Skeletal muscle cell (primary cell): ENCODE data around the gene ACAP1.

Experiments used
- DNase-seq: peaks from one replicate; pipeline ENCODE4 v3.0.0-alpha.2; 2010; ENCODE audit warnings: low read depth
- H3K4me3 ChIP-seq: 2 replicates; pipeline ENCODE4 v1.5.1; 2011; ENCODE audit warnings: low read depth, mild to moderate bottlenecking, control low read depth, low read length, moderate library complexity

ACAP1 gene

DNA sequence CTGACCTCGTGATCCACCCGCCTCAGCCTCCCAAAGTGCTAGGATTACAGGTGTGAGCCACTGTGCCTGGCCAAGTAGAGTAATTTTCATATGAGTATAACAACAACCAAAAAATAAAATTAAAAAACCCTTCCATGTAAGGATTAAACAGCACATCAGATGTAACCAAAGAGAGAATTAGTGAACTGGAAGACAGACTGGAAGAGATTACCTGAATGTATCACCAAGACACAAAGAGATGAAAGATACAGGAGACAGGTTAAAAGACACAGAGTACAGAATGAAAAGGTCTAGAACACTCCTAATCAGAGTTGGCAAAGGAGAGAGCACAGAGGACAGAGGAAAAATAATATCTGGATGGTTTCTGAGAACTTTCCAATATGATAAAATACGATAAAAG, 42.8 kb downstream of the ACAP1 start:
- H3K4me3 ChIP-seq: no peak overlapping the region
- DNase-seq: no peak

DNA sequence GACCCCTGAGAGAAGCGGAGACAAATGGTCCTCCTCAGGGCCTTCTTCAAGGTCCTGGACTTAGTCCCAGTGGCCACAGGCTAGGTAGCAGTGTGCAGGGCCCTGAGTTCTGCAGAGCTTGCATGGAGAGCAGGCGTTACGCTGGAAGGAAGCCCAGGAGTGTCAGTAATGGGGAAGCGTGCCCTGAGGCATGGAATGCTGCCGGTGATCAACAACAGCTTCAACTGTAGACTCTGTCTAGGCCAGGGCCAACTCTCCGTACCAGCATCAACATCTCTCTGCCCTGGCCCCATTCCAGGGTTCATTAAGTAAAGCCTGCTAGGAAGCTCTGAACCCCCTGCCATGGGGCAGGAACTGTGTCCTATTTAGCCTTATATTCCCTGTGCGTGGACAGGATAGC, 44.0 kb downstream of the ACAP1 start:
- no peak for DNase-seq
- no peak overlapping the region for H3K4me3 ChIP-seq

DNA sequence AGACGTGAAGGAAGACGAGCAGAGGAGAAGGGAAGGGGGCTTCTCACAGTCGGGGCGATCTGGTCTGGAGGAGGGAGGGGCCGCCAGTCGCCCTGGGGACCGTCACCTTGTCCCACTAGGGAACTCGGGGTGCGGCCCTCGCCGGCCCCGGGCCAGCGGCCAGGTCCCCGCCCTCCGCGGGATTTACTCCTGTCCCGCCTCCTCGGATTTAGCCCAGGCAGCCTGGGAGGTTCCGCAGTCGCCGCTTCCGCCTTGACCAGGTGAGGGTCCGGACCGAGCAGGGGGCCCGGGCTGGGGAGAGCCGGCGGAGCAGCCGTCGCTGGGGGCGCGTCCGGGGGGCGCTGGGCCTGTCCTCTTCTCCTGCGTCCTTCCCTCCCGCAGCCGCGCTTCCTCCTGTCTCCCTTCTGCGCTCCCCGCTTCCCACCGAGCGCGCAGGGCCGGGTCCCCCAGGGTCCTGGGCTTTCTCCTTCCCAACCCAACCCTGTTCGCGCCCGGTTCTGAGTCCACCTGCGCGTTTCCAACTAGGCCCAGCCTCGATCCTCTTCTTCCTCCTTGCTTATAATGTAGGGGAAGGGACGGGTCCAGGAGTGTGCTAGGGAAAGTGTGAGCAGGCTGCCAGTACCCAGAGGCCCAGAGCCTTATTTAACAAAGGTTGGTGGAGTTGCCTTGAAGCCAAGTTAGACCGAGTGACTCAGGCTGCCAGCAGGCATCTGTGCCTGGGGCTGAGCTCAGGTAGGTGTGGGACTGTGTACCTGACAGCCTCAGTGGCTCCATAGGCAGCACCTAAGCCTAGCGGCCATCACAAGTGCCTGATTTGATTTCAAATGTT, 44.7 kb downstream of the ACAP1 start, which contains the start of gene TNK1:
Gene TNK1 (plus strand): TSS at position 235 of the 829 bp plus-strand sequence. CDS start 1,838 bp downstream, outside the sequence.
- DNase-seq: no peak
- peak within 1 kb of the TSS; percentile 13 for H3K4me3 ChIP-seq

DNA sequence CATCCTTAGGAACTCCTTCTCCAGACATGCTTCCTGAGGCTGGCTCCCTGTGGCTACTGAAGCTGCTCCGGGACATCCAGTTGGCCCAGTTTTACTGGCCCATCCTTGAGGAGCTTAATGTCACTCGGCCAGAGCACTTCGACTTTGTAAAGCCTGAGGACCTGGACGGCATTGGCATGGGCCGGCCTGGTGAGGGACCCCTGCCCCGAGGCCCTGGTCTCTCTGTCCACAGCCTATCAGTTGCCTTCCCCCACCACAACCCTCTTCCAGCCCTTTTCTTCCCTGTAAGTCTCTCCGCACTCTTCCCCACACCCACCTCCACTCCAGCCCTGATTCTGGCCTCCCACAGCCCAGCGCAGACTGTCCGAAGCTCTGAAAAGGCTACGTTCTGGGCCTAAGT, 46.6 kb downstream of the ACAP1 start:
- DNase-seq: no peak
- no peak overlapping the region for H3K4me3 ChIP-seq

DNA sequence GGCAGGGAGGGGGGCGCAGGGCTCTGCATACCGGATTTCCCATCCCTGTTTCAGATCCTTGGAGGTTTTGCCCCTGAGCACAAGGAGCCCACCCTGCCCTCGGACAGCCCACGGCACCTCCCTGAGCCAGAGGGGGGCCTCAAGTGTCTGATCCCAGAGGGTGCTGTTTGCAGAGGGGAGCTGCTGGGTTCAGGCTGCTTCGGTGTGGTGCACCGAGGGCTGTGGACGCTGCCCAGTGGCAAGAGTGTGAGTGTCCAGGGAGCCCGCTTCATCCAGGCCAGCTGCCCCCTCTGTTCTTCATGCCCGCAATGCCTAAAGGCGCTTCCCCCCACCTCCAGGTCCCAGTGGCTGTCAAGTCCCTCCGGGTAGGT, 47.0 kb downstream of the ACAP1 start:
- H3K4me3 ChIP-seq: peak overlapping the region; percentile 47
- DNase-seq: no peak

DNA sequence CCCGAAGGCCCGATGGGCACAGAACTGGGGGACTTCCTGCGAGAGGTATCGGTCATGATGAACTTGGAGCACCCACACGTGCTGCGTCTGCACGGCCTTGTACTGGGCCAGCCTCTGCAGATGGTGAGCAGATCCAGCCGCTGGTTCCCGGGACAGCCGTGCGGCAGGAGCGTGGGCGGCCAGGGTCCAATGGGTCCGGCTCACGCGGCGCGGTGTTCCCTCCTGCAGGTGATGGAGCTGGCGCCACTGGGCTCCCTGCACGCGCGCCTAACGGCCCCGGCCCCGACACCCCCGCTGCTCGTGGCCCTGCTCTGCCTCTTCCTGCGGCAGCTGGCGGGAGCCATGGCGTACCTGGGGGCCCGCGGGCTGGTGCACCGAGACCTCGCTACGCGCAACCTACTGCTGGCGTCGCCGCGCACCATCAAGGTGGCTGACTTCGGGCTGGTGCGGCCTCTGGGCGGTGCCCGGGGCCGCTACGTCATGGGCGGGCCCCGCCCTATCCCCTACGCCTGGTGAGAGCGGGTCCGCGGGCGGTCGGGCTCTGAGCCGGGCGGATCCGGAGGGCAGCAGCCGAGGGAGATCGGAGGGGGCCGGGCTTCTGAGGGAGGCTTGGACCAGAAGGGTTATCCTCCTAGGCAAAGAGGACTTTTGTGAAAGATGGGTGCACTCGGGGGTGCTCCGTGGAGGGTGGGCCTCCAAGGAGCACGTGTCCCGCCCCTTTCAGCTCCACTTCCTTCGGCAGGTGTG, 47.6 kb downstream of the ACAP1 start:
- H3K4me3 ChIP-seq: peak overlapping the region; percentile 47
- DNase-seq: no peak

DNA sequence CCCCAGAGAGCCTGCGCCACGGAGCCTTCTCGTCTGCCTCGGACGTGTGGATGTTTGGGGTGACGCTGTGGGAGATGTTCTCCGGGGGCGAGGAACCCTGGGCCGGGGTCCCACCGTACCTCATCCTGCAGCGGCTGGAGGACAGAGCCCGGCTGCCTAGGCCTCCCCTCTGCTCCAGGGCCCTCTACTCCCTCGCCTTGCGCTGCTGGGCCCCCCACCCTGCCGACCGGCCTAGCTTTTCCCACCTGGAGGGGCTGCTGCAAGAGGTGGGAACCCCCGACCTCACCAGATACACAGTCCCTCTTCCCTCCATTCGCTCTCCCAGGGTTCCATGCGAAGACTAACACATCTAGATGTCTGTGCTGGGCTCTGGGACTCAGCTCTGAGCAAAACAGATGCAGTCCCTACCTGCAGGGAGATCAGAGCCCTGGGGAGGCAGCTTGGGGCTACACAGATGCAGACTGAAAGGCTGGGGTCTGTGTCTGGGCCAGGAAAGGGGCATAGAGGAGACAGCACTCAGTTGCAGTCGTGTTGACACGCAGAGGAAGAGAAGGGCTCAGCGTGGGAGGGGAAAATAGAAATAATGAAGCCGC, 48.3 kb downstream of the ACAP1 start:
- DNase-seq: no peak
- peak overlapping the region; percentile 47 for H3K4me3 ChIP-seq

DNA sequence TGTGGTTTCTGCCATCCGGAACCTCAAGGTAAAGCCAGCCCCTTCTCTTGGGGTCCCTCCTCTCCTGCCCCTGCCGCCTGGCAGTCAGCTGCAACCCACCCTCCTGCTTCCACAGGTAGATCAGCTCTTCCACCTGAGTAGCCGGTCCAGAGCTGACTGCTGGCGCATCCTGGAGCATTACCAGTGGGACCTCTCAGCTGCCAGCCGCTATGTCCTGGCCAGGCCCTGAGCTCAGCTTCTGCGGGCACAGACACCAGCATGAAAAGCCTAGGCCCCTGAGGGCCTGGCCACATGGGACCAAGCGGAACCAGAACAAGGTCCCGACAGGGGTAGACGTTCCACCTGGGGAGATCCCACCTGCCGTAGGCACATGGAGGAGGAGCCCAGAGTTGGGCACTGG, 52.5 kb downstream of the ACAP1 start:
- H3K4me3 ChIP-seq: no peak overlapping the region
- no peak for DNase-seq

DNA sequence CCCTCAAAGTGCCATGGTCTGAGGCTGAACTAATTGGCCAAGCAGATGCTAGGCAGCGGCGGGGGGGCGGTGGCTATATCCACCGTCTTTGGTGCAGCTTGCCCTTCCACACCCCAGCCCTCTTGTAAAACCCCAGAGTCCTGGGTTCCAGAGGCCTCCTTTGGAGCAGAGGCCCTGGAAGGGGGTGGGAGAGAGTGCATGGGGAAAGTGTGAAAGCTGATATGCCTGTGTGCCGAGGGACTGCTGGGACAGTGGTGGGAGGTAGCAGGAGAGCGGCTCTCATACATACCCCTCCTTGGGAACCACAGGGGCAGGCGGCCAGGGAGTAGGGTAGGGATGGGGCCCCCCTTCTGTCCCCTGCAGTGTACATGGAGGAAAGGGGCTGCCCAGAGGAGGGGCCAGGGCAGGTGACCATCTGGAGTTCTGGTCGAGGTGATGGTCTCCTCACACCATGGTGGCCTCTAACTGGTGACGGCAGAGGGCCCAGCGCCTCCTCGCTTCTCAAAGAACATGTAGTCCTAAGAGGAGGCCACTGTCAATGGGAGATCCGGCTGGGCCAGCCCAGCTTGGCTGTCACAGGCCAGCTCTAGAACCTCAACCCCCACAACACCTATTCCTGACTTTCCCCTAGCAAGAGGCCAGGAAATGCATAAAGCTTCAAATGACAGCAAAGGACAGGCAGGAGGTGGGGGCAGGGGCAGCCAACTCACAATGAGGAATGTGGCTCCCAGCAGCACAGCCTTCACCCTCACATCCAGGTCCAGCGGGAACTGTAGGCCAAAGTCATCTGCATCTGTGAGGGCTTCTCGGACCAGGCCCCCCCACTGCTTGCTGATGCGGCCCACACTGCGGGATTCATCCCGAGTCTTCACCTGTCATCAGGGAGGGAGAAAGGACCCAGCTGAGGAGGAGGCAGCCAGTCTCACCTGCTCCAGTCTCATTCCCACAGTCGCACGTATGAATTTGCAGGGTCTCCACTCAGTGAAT, 53.9 kb downstream of the ACAP1 start:
- DNase-seq: no peak
- H3K4me3 ChIP-seq: no peak overlapping the region

DNA sequence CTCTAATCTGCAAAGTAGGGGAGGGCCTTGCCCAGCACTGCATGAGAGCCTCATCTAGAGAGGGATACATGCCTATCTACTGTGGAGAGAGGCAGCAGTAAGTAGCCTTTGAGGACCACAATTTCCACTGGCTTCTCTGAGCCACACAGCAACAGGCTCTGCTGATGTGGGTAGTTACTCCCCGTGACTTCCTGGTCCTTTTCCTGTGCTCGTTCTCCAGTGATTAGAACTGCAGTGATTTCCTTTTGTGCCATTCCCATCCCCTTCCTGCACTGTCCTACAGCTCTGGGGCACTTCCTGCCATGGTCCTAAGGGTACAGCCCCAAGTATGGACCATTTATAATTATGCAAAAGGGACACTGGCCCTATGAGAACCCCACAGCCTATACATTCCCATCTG, 55.0 kb downstream of the ACAP1 start:
- no peak overlapping the region for H3K4me3 ChIP-seq
- no peak for DNase-seq

DNA sequence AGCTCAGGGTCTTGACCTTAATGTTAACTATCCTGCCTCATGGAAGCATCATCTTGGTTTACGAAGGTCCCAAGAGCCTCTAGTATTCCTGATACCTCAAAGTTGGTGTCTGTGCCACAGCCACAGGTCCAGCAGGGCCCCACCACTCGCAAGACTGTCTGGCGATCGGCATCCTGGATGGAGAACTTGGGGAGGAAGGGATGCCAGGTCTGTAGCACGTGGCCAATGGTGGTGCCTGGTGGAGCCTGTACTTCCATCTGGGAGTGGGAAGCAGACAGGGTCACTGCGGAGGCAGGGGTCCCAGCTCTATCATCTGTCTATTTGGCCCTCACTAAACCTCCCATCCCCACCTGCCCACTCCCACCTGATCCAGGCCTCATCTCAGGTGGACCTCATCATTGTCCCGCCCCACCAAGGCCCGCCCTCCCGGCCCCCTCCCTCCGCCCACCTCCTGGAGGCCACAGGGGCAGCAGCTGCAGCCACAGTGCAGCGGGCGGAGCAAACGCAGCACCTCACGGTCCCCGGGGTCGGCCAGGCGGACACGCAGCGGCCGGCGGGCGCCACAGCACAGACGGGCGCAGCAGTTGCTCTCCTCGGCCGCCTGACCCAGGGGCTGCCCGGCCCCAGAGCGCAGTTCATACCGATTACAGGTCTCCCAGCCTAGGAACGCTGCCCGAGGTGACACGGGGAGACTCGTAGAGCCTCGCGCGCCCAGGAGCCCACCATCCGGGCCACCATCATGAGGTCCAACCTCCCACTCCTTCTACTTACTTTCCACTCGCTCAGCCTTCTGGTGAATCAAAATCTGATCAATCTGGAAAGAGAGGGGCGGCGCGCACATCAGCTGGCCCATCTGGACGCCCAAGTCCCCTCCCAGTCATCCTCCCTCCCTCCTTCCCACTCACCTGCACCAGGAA, 56.6 kb downstream of the ACAP1 start:
- peak overlapping the region; percentile 74 for H3K4me3 ChIP-seq
- no peak for DNase-seq

DNA sequence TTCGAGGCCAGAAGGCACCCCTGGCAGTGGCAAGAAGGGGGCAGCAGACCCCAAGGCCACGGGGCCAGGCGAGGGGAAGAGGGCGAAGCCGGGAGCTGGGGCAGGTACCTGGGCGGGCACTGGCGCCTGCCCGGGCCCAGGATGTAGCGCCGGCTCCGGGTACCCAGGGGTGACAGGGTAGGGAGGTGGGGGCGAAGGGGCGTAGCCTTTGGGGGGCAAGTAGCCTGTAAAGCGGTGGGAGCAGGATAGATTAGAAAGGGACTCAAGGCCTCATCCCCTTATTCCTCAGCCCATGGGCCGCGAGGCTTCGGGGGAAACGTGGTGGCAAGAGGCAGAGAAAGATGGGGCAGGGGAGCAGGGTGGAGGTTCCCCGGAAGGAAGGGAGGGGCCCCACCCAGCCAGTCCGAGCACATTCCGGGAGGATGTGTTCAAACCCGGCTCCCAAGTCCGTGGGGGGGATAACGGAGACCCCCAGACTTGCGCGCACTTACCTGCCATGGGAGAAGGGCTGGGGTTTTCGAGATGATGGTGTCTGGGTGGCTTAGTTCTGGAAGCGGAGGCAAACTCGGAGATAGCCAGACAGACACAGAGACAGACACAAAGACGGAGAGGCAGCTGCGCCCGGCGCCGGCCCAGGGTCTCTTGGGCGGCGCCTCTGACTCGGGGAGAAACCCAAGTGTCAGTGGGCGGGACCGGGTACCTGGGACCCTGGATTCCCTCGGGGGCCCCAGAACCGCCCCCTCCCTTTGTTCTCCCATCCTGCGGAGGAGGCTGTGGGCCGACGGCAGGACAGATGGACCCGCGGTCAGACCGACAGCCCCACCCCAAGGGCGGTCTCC, 57.5 kb downstream of the ACAP1 start:
- peak overlapping the region; percentile 74 for H3K4me3 ChIP-seq
- DNase-seq: no peak

DNA sequence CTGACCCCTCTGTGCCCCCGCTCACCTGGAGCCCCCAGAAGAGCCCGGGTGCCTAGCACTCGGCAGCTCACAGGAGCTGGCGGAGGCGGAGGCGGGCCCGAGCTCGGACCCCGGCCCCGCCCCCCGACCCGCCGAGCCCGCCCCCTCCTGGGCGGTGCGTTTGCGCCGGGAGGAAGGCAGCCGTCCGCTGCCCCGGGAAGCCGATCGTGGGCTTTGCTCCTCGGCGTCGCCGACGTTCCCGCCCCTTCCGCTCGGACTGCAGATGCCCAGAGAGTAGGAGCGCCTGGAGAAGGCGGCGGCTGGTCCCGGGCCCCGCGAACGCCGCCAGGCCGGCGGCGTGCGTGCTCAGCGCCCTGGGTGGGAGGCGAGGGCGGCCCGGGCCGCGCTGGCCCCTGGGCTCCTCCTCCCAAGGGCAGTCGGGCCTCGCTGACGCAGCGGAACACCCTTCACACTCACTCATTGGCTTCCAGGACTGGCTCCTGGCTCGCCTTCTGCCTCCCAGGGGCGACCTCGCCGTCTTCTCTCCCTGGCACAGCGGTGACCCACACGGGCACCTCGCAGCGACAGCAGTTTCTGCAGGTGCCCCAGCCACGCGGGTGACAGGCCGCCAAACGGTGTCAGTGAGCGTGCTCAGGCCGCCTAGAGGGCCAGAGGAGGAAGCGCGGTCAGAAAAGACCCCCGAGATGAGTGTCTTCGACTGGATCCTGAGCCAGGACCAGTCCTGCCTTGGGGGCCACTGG, 58.3 kb downstream of the ACAP1 start, which contains the start of gene PLSCR3:
Gene PLSCR3 (minus strand): TSS at position 74 of the 740 bp plus-strand sequence. CDS start 415 bp downstream, outside the sequence.
- DNase-seq: peak; percentile 60
- peak within 1 kb of the TSS; percentile 74 for H3K4me3 ChIP-seq

DNA sequence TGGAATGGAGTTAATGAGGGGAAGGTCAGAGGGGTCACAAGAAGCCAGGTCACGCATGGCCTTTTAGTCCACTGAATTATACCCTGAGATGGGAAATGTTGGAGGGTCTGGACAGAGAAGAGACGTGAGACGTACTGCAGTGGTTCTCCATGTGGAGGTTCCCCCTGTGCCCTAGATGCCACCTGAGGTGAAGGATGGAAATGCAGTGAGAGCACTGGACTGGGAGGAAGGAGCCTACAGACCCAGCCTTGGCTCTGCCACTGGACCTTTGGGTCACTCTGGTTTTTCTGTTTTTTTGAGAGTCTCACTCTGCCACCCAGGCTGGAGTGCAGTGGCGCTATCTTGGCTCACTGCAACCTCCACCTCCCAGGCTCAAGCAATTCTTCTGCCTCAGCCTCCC, 59.8 kb downstream of the ACAP1 start:
- DNase-seq: no peak

DNA sequence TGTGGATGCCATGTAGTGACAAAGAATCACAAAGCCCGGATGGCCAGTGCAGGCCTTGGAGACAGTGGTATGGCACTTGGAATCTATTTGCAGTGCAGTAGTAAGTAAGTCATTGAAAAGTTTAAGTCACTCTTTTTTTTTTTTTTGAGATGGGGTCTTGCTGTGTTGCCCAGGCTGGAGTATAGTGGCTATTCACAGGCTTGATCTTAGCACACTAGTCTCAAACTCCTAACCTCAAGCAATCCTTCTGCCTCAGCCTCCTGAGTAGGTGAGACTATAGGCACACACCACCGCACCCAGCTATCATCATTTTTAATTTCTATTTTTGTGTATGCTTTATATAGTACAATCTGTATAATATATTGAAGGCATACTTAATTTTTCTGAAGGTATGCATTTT, 62.3 kb downstream of the ACAP1 start:
- DNase-seq: no peak

More for the DNA sequence above, 59.8 kb downstream of the ACAP1 start:
- no peak overlapping the region for H3K4me3 ChIP-seq

More for the DNA sequence above, 62.3 kb downstream of the ACAP1 start:
- H3K4me3 ChIP-seq: no peak overlapping the region
